Erythroblast (primary cell): Measurements from ENCODE around the gene SLC12A4.

Source experiments
- GATA1 ChIP-seq: IDR thresholded peaks from 2 replicates; pipeline ENCODE4 v1.6.1; 2011; ENCODE audit warnings: low read depth, mild to moderate bottlenecking, control low read depth, low read length, moderate library complexity
- POLR2A ChIP-seq: IDR thresholded peaks from 2 replicates; pipeline ENCODE4 v1.6.1; 2011; ENCODE audit warnings: mild to moderate bottlenecking, low read length

GRCh38 chr16:67936880-67937605 lies 31.4 kb downstream of the SLC12A4 start:
- no peak for TF ChIP-seq POLR2A
- no peak for TF ChIP-seq GATA1
